GM23338 (cell line): ENCODE measurements around the gene GPSM1. TPM values are rescaled to one million over a fixed set of nuclear protein-coding genes. Genes with fewer than 3 reads are reported as not detected.

Experiments used
- ATAC-seq: fragments of 200-7000 bp; cut with Tn5 transposase; 3 replicates; pipeline ENCODE4 v1.9.1; 2020
- DNase-seq: peaks from one replicate; pipeline ENCODE4 v3.0.0-alpha.2; 2015; ENCODE audit warnings: low spot score
- H2AFZ ChIP-seq: fragments of 200-600 bp; sonication (generic); 2 replicates; pipeline ENCODE4 v1.8.0; 2016; ENCODE audit warnings: antibody characterized with exemption, mild to moderate bottlenecking, moderate library complexity
- H3F3A ChIP-seq: fragments of 200-600 bp; sonication (generic); replicated peaks from 2 replicates; pipeline ENCODE4 v1.8.0; 2017; ENCODE audit warnings: antibody characterized with exemption, mixed run types, low read depth
- H3K27ac ChIP-seq: fragments of 200-600 bp; sonication (generic); 2 replicates; pipeline ENCODE4 v1.6.1; 2016; ENCODE audit warnings: low read depth
- H3K27me3 ChIP-seq: fragments of 200-600 bp; sonication (generic); 2 replicates; pipeline ENCODE4 v1.8.0; 2016; ENCODE audit warnings: mild to moderate bottlenecking, mixed run types, moderate library complexity; ENCODE audit not compliant: insufficient read depth
- H3K36me3 ChIP-seq: fragments of 200-600 bp; sonication (generic); 2 replicates; pipeline ENCODE4 v1.8.0; 2016; ENCODE audit warnings: mild to moderate bottlenecking; ENCODE audit not compliant: insufficient read depth
- H3K4me1 ChIP-seq: fragments of 200-600 bp; sonication (generic); 2 replicates; pipeline ENCODE4 v1.8.0; 2016; ENCODE audit warnings: mild to moderate bottlenecking, moderate library complexity; ENCODE audit not compliant: insufficient read depth
- H3K4me2 ChIP-seq: fragments of 200-600 bp; sonication (generic); 2 replicates; pipeline ENCODE4 v1.7.1; 2017; ENCODE audit warnings: mixed run types
- H3K4me3 ChIP-seq: fragments of 200-600 bp; sonication (generic); 2 replicates; pipeline ENCODE4 v1.6.1; 2016; ENCODE audit warnings: mixed run types
- H3K79me2 ChIP-seq: fragments of 200-600 bp; sonication (generic); replicated peaks from 2 replicates; pipeline ENCODE4 v1.8.0; 2017; ENCODE audit warnings: mild to moderate bottlenecking; ENCODE audit not compliant: insufficient read depth
- H3K9me2 ChIP-seq: fragments of 200-600 bp; sonication (generic); 2 replicates; pipeline ENCODE4 v1.8.0; 2017; ENCODE audit not compliant: insufficient read depth
- H4K20me1 ChIP-seq: fragments of 200-600 bp; sonication (generic); replicated peaks from 2 replicates; pipeline ENCODE4 v1.8.0; 2017; ENCODE audit warnings: mild to moderate bottlenecking; ENCODE audit not compliant: insufficient read depth
- H3K27ac Mint-ChIP-seq: 2 replicates; pipeline ENCODE4 v1.8.0; 2020; ENCODE audit warnings: inconsistent platforms, mild to moderate bottlenecking, moderate library complexity, mixed read lengths
- H3K27me3 Mint-ChIP-seq: 3 replicates; pipeline ENCODE4 v1.8.0; 2022; ENCODE audit warnings: low read depth, mild to moderate bottlenecking, moderate library complexity, mixed read lengths, inconsistent platforms; ENCODE audit not compliant: insufficient read depth, poor library complexity
- H3K36me3 Mint-ChIP-seq: 3 replicates; pipeline ENCODE4 v1.8.0; 2021; ENCODE audit warnings: low read depth, mild to moderate bottlenecking, inconsistent platforms, moderate library complexity, mixed read lengths
- H3K4me1 Mint-ChIP-seq: 3 replicates; pipeline ENCODE4 v1.8.0; 2020; ENCODE audit warnings: mild to moderate bottlenecking, inconsistent platforms, mixed read lengths
- H3K4me3 Mint-ChIP-seq: 3 replicates; pipeline ENCODE4 v1.8.0; 2021; ENCODE audit warnings: moderate library complexity, mild to moderate bottlenecking, inconsistent platforms, mixed read lengths
- H3K9me3 Mint-ChIP-seq: 3 replicates; pipeline ENCODE4 v1.8.0; 2020; ENCODE audit warnings: moderate library complexity, mild to moderate bottlenecking, inconsistent platforms, mixed read lengths
- JUNB ChIP-seq: IDR thresholded peaks from one replicate; pipeline ENCODE4 v1.6.1; 2016; ENCODE audit warnings: antibody characterized with exemption; ENCODE audit not compliant: unreplicated experiment
- POLR2AphosphoS5 ChIP-seq: IDR thresholded peaks from 2 replicates; pipeline ENCODE4 v1.6.1; 2016; ENCODE audit warnings: antibody characterized with exemption, low read depth
- STAT1 ChIP-seq: IDR thresholded peaks from one replicate; pipeline ENCODE4 v1.6.1; 2016; ENCODE audit warnings: antibody characterized with exemption; ENCODE audit not compliant: unreplicated experiment
- ZNF114 ChIP-seq: fragments of 250-450 bp; sonication (Bioruptor Pico); IDR thresholded peaks from 2 replicates; pipeline ENCODE4 v1.5.0; 2020; ENCODE audit warnings: mild to moderate bottlenecking, moderate library complexity
- polyA plus RNA-seq: library from polyadenylated mRNA; unstranded; fragments of >200 nt; fragmentation: Nextera tagmentation; extraction: Ambion mirVana; gene quantifications from 2 replicates; pipeline ENCODE4 v1.2.1, GENCODE V29; 2016
- total RNA-seq: library from RNA; depleted of rRNA; stranded (reverse); fragments of >200 nt; shearing (Covaris generic); gene quantifications from 2 replicates; pipeline ENCODE4 v1.2.3, GENCODE V29; 2014
- TF ChIP-seq, protein P1 (sequence below), 2 experiments: fragments of 200-600 bp in 1 of 2; sonication (generic) in 1 of 2; conservative IDR thresholded peaks; 2 replicates each; pipeline versions ENCODE4 v1.5.1 to v1.6.1; 2016 to 2017; ENCODE audit warnings: antibody characterized with exemption in 2 of 2, low read depth in 2 of 2, mild to moderate bottlenecking in 2 of 2, moderate library complexity in 1 of 2
- TF ChIP-seq, protein P2 (sequence below): IDR thresholded peaks from one replicate; pipeline ENCODE4 v1.6.1; 2018; ENCODE audit warnings: antibody characterized with exemption; ENCODE audit not compliant: unreplicated experiment

Gene GPSM1
- total and polyA plus RNA-seq, 2 experiments from 2014 or later: 4.8 to 23.2 TPM

GRCh38 chr9:136385015-136385414 lies 57.7 kb downstream of the GPSM1 start:
- no peak overlapping the region for H3K4me3 ChIP-seq
- Mint-ChIP-seq H3K4me1 (no peaks in the 10 kb centered on the region), H3K9me3 (no peaks in the 10 kb centered on the region), H3K27me3 (peaks cover 1% of the 10 kb centered on the region), H3K27ac (no peak overlapping the region), H3K4me3 (no peak overlapping the region), H3K36me3 (peaks cover 66% of the 10 kb centered on the region)
- no peak overlapping the region for H2AFZ ChIP-seq
- peaks cover 11% of the 10 kb centered on the region; the same call in 1 of the 2 replicates for H4K20me1 ChIP-seq
- no peaks in the 10 kb centered on the region for H3K27me3 ChIP-seq
- DNase-seq (no peak), ATAC-seq (no peak)
- H3K36me3 ChIP-seq: peaks cover 23% of the 10 kb centered on the region; the same call in 1 of the 2 replicates
- H3K4me1 ChIP-seq: no peaks in the 10 kb centered on the region
- H3K9me2 ChIP-seq: no peaks in the 10 kb centered on the region
- H3K4me2 ChIP-seq: no peak overlapping the region
- H3F3A ChIP-seq: 0 out of 2 replicates have a peak, but pooled peaks cover 3% of the 10 kb centered on the region
- no peak for TF ChIP-seq STAT1
- TF ChIP-seq, protein P1, sequence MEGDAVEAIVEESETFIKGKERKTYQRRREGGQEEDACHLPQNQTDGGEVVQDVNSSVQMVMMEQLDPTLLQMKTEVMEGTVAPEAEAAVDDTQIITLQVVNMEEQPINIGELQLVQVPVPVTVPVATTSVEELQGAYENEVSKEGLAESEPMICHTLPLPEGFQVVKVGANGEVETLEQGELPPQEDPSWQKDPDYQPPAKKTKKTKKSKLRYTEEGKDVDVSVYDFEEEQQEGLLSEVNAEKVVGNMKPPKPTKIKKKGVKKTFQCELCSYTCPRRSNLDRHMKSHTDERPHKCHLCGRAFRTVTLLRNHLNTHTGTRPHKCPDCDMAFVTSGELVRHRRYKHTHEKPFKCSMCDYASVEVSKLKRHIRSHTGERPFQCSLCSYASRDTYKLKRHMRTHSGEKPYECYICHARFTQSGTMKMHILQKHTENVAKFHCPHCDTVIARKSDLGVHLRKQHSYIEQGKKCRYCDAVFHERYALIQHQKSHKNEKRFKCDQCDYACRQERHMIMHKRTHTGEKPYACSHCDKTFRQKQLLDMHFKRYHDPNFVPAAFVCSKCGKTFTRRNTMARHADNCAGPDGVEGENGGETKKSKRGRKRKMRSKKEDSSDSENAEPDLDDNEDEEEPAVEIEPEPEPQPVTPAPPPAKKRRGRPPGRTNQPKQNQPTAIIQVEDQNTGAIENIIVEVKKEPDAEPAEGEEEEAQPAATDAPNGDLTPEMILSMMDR (conservative IDR thresholded peaks at IDR 0.05; ENCODE audit: low read depth in 2 of 2): no peak
- H3K27ac ChIP-seq: no peak overlapping the region
- no peaks in the 10 kb centered on the region for H3K79me2 ChIP-seq

DNA sequence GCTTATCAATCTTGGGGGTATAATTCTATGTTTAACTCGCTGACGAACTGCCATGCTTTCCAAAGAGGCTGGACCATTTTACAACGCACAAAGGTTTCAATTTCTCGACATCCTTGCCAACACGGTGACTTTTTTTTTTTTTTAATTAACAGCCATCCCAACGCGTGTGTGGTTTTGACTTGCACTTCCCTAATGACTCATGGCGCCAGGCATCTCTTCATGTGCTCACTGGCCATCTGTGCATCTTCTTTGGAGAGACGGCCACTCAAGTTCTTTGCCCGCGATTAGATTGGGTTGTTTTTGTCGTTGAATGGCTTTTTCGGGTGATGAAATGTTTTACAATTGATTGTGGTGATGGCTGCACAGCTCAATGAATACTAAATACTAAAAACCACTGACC lies 58.7 kb downstream of the GPSM1 start:
- H3K4me1 Mint-ChIP-seq: no peaks in the 10 kb centered on the region
- Histone ChIP-seq H3F3A (0 out of 2 replicates have a peak, but pooled peaks cover 3% of the 10 kb centered on the region), H3K79me2 (0 out of 2 replicates have a peak, but pooled peaks cover 2% of the 10 kb centered on the region), H3K27ac (no peak overlapping the region), H4K20me1 (peaks cover 12% of the 10 kb centered on the region), H2AFZ (no peak overlapping the region), H3K4me3 (no peak overlapping the region), H3K27me3 (no peaks in the 10 kb centered on the region), H3K4me1 (no peaks in the 10 kb centered on the region), H3K36me3 (peaks cover 25% of the 10 kb centered on the region), H3K4me2 (no peak overlapping the region), H3K9me2 (no peaks in the 10 kb centered on the region)
- ATAC-seq (no peak), DNase-seq (no peak)
- H3K9me3 Mint-ChIP-seq: no peaks in the 10 kb centered on the region
- peaks cover 1% of the 10 kb centered on the region for H3K27me3 Mint-ChIP-seq
- peaks cover 71% of the 10 kb centered on the region for H3K36me3 Mint-ChIP-seq
- H3K27ac Mint-ChIP-seq: no peak overlapping the region
- no peak overlapping the region for H3K4me3 Mint-ChIP-seq
- TF ChIP-seq POLR2AphosphoS5: no peak
- TF ChIP-seq STAT1: no peak
- TF ChIP-seq, protein P2, sequence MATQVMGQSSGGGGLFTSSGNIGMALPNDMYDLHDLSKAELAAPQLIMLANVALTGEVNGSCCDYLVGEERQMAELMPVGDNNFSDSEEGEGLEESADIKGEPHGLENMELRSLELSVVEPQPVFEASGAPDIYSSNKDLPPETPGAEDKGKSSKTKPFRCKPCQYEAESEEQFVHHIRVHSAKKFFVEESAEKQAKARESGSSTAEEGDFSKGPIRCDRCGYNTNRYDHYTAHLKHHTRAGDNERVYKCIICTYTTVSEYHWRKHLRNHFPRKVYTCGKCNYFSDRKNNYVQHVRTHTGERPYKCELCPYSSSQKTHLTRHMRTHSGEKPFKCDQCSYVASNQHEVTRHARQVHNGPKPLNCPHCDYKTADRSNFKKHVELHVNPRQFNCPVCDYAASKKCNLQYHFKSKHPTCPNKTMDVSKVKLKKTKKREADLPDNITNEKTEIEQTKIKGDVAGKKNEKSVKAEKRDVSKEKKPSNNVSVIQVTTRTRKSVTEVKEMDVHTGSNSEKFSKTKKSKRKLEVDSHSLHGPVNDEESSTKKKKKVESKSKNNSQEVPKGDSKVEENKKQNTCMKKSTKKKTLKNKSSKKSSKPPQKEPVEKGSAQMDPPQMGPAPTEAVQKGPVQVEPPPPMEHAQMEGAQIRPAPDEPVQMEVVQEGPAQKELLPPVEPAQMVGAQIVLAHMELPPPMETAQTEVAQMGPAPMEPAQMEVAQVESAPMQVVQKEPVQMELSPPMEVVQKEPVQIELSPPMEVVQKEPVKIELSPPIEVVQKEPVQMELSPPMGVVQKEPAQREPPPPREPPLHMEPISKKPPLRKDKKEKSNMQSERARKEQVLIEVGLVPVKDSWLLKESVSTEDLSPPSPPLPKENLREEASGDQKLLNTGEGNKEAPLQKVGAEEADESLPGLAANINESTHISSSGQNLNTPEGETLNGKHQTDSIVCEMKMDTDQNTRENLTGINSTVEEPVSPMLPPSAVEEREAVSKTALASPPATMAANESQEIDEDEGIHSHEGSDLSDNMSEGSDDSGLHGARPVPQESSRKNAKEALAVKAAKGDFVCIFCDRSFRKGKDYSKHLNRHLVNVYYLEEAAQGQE: no peak
- TF ChIP-seq JUNB: no peak
- TF ChIP-seq, protein P1 (conservative IDR thresholded peaks at IDR 0.05; ENCODE audit: low read depth in 2 of 2): no peak
- TF ChIP-seq ZNF114 (CRISPR knock-in tag): no peak
